ENCODE measurements around the gene DPP3. TPM values are rescaled to one million over a fixed set of nuclear protein-coding genes. Genes with fewer than 3 reads are reported as not detected.

DPP3 gene
- total RNA-seq, 1 experiment from 2014 or later: 135 TPM

DNA sequence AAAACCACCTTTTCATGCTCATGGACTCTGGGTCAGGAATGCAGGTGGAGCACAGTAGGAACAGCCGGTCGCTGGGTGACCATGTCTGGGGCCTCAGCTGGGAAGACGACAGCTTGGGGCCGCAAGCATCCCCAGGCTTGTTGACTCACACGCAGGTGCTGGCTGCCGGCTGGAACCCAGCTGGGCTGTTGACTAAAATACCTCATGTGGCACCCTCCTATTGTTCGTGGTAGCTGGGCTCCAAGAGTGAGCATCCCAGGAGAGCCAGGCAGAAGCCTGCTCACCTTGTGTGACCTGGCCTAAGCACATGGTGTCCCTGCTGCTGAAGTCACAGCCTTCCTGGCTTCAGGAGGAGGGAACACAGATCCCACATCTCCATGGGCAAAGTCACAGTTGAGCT lies 9.4 kb downstream of the DPP3 start:
- BruUV-seq (replicated peaks): no TSS peak
- no peak overlapping the region for H3K27ac ChIP-seq (ENCODE audit: low read length)
- H3K4me1 ChIP-seq (ENCODE audit: insufficient read depth, low read length): no peaks in the 10 kb centered on the region
- no peak overlapping the region for H2AFZ ChIP-seq (ENCODE audit: low read length)
- ChIA-PET CTCF (interaction anchor here (0.5 kb wide), 1 partner anchor 23 kb away, joined by 6 read pairs; no protein-coding TSS in a partner anchor), POLR2A (ENCODE audit: unreplicated experiment) (no interaction called here)
- ATAC-seq: no peak
- H3K9me3 ChIP-seq (ENCODE audit: low read length): no peaks in the 10 kb centered on the region
- no peak for DNase-seq
- H3K79me2 ChIP-seq (ENCODE audit: low read length): no peaks in the 10 kb centered on the region
- TF ChIP-seq EZH2phosphoT487 (IDR thresholded peaks at IDR 0.05; ENCODE audit: borderline replicate concordance, low read length) (no peak), EZH2 (IDR thresholded peaks at IDR 0.05; ENCODE audit: low read length, unreplicated experiment) (no peak)
- TF ChIP-seq, protein P1, sequence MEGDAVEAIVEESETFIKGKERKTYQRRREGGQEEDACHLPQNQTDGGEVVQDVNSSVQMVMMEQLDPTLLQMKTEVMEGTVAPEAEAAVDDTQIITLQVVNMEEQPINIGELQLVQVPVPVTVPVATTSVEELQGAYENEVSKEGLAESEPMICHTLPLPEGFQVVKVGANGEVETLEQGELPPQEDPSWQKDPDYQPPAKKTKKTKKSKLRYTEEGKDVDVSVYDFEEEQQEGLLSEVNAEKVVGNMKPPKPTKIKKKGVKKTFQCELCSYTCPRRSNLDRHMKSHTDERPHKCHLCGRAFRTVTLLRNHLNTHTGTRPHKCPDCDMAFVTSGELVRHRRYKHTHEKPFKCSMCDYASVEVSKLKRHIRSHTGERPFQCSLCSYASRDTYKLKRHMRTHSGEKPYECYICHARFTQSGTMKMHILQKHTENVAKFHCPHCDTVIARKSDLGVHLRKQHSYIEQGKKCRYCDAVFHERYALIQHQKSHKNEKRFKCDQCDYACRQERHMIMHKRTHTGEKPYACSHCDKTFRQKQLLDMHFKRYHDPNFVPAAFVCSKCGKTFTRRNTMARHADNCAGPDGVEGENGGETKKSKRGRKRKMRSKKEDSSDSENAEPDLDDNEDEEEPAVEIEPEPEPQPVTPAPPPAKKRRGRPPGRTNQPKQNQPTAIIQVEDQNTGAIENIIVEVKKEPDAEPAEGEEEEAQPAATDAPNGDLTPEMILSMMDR (conservative IDR thresholded peaks at IDR 0.05; ENCODE audit: low read depth, low read length): no peak
- H4K20me1 ChIP-seq (ENCODE audit: low read length): no peaks in the 10 kb centered on the region
- no peak overlapping the region for H3K4me2 ChIP-seq (ENCODE audit: low read length)
- intact Hi-C loops (cut with micrococcal nuclease): no loop called here
- no peak overlapping the region for H3K9ac ChIP-seq (ENCODE audit: low read length)
- no peak overlapping the region for H3K4me3 ChIP-seq (ENCODE audit: low read length)
- peaks cover 31% of the 10 kb centered on the region; the same call in 1 of the 2 replicates for H3K36me3 ChIP-seq (ENCODE audit: low read depth, low read length)
- no peaks in the 10 kb centered on the region for H3K9me2 ChIP-seq (replicated peaks; ENCODE audit: low read length)
- H3K27me3 ChIP-seq (ENCODE audit: low read length): no peaks in the 10 kb centered on the region
- H3F3A ChIP-seq (ENCODE audit: low read length, unreplicated experiment): no peaks in the 10 kb centered on the region

DNA sequence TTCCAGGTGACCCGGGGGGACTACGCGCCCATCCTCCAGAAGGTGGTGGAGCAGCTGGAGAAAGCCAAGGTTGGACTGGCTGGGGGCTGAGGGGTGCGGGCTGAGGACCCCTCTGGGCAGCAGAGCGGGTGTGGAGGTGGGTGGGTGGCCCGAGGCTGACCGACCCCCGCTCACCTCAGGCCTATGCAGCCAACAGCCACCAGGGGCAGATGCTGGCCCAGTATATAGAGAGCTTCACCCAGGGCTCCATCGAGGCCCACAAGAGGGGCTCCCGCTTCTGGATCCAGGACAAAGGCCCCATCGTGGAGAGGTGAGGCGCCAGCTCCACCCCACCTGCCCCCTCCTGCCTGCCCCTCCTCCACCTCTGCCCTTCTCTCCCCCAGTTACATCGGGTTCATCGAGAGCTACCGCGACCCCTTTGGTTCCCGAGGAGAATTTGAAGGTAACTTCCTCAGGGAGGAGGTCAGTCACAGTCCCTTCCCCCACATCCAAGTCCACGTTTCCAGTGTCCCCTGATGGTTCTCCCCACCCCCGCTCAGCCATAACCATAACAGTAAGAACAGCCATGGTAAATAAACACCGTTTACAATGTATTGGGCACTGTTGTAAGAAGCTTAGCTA lies 11.2 kb downstream of the DPP3 start:
- no peaks in the 10 kb centered on the region for H3K79me2 ChIP-seq (ENCODE audit: low read length)
- H3K4me3 ChIP-seq (ENCODE audit: low read length): no peak overlapping the region
- H2AFZ ChIP-seq (ENCODE audit: low read length): no peak overlapping the region
- peaks cover 41% of the 10 kb centered on the region for H3K36me3 ChIP-seq (ENCODE audit: low read depth, low read length)
- POLR2A ChIA-PET (ENCODE audit: unreplicated experiment): interaction anchor here (0.6 to 0.7 kb wide), 2 partner anchors 11 to 30 kb away, joined by 4 to 7 read pairs; partner anchors contain the start of gene DPP3
- intact Hi-C loops (cut with micrococcal nuclease): no loop called here
- DNase-seq (no peak), ATAC-seq (peak; percentile 69; the same call in 1 of the 2 replicates)
- no peaks in the 10 kb centered on the region for H3K27me3 ChIP-seq (ENCODE audit: low read length)
- CTCF ChIA-PET: interaction anchor here (0.7 kb wide), 1 partner anchor 127 kb away, joined by 3 read pairs; no protein-coding TSS in a partner anchor
- no peaks in the 10 kb centered on the region for H3F3A ChIP-seq (ENCODE audit: low read length, unreplicated experiment)
- BruUV-seq (replicated peaks): no TSS peak
- no peaks in the 10 kb centered on the region for H4K20me1 ChIP-seq (ENCODE audit: low read length)
- no peak overlapping the region for H3K9ac ChIP-seq (ENCODE audit: low read length)
- no peak overlapping the region for H3K27ac ChIP-seq (ENCODE audit: low read length)
- no peaks in the 10 kb centered on the region for H3K9me3 ChIP-seq (ENCODE audit: low read length)
- no peaks in the 10 kb centered on the region for H3K4me1 ChIP-seq (ENCODE audit: insufficient read depth, low read length)
- H3K9me2 ChIP-seq (replicated peaks; ENCODE audit: low read length): no peaks in the 10 kb centered on the region
- no peak overlapping the region for H3K4me2 ChIP-seq (ENCODE audit: low read length)
- TF ChIP-seq, protein P1 (conservative IDR thresholded peaks at IDR 0.05; ENCODE audit: low read depth, low read length): peak; percentile 51; the same call in 1 of the 2 replicates
- no peak for TF ChIP-seq EZH2 (IDR thresholded peaks at IDR 0.05; ENCODE audit: low read length, unreplicated experiment)

- H3K27me3 ChIP-seq (ENCODE audit: low read length): no peaks in the 10 kb centered on the region
- H3K4me2 ChIP-seq (ENCODE audit: low read length): no peak overlapping the region
- POLR2A ChIA-PET (ENCODE audit: unreplicated experiment): no interaction called here
- no peak overlapping the region for H3K9ac ChIP-seq (ENCODE audit: low read length)
- no peak overlapping the region for H2AFZ ChIP-seq (ENCODE audit: low read length)
- intact Hi-C loops (cut with micrococcal nuclease): no loop called here
- TF ChIP-seq EZH2phosphoT487 (IDR thresholded peaks at IDR 0.05; ENCODE audit: borderline replicate concordance, low read length) (no peak), EZH2 (IDR thresholded peaks at IDR 0.05; ENCODE audit: low read length, unreplicated experiment) (no peak)
- TF ChIP-seq, protein P1 (conservative IDR thresholded peaks at IDR 0.05; ENCODE audit: low read depth, low read length): no peak
- CTCF ChIA-PET: interaction anchor here (0.7 kb wide), 1 partner anchor 128 kb away, joined by 3 read pairs; no protein-coding TSS in a partner anchor
- no TSS peak for BruUV-seq (replicated peaks)
- H3F3A ChIP-seq (ENCODE audit: low read length, unreplicated experiment): no peaks in the 10 kb centered on the region
- ATAC-seq: no peak
- no peaks in the 10 kb centered on the region for H3K9me2 ChIP-seq (replicated peaks; ENCODE audit: low read length)
- no peak for DNase-seq
- H3K4me1 ChIP-seq (ENCODE audit: insufficient read depth, low read length): no peaks in the 10 kb centered on the region
- H3K4me3 ChIP-seq (ENCODE audit: low read length): no peak overlapping the region
- no peaks in the 10 kb centered on the region for H3K79me2 ChIP-seq (ENCODE audit: low read length)
- no peak overlapping the region for H3K27ac ChIP-seq (ENCODE audit: low read length)
- peaks cover 42% of the 10 kb centered on the region for H3K36me3 ChIP-seq (ENCODE audit: low read depth, low read length)
- H4K20me1 ChIP-seq (ENCODE audit: low read length): no peaks in the 10 kb centered on the region
- no peaks in the 10 kb centered on the region for H3K9me3 ChIP-seq (ENCODE audit: low read length)
Observed at GRCh38 chr11:66492161-66492865, 12.1 kb downstream of the DPP3 start.

Measured in PC-3 (cell line).